Hepatocyte (in vitro differentiated cells): ENCODE measurements around the gene NUB1.

Experiments
- EZH2 ChIP-seq: fragments of 200-600 bp; sonication (generic); IDR thresholded peaks from 2 replicates; pipeline ENCODE4 v1.6.1; 2016; ENCODE audit warnings: antibody characterized with exemption, mild to moderate bottlenecking, borderline replicate concordance
- TF ChIP-seq, protein P1 (sequence below): fragments of 200-600 bp; sonication (generic); IDR thresholded peaks from 2 replicates; pipeline ENCODE4 v1.5.1; 2016; ENCODE audit warnings: antibody characterized with exemption, mild to moderate bottlenecking; ENCODE audit not compliant: poor library complexity

DNA sequence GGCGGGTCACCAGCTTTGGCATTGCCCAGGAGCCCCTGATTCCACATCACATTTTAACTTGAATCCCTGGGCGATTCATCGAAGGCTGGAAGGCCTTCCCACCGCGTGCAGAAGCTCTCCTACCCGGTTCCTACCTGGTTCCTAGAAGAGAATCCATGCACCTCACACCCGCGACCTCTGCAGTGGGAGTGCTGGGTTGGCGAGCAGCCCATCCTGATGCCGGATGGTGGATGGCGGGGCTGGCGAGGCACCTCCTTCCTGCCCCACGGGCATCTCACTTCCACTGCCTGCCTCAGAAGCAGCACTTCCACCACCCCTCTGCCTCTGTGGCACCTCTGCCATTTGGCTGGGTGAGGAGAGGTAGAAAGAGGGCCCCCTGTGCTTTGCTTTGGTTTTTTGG, 32.0 kb downstream of the NUB1 start:
- TF ChIP-seq, protein P1, sequence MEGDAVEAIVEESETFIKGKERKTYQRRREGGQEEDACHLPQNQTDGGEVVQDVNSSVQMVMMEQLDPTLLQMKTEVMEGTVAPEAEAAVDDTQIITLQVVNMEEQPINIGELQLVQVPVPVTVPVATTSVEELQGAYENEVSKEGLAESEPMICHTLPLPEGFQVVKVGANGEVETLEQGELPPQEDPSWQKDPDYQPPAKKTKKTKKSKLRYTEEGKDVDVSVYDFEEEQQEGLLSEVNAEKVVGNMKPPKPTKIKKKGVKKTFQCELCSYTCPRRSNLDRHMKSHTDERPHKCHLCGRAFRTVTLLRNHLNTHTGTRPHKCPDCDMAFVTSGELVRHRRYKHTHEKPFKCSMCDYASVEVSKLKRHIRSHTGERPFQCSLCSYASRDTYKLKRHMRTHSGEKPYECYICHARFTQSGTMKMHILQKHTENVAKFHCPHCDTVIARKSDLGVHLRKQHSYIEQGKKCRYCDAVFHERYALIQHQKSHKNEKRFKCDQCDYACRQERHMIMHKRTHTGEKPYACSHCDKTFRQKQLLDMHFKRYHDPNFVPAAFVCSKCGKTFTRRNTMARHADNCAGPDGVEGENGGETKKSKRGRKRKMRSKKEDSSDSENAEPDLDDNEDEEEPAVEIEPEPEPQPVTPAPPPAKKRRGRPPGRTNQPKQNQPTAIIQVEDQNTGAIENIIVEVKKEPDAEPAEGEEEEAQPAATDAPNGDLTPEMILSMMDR: no peak
- no peak for TF ChIP-seq EZH2
